Measurements from ENCODE around the gene CYP2W1. TPM values are rescaled to one million over a fixed set of nuclear protein-coding genes. Genes with fewer than 3 reads are reported as not detected.

The CYP2W1 gene
- polyA plus RNA-seq, 1 donor (not counting 4 experiments of a cell fraction or from before 2014, with no cell fraction given): 0.05 TPM

DNA sequence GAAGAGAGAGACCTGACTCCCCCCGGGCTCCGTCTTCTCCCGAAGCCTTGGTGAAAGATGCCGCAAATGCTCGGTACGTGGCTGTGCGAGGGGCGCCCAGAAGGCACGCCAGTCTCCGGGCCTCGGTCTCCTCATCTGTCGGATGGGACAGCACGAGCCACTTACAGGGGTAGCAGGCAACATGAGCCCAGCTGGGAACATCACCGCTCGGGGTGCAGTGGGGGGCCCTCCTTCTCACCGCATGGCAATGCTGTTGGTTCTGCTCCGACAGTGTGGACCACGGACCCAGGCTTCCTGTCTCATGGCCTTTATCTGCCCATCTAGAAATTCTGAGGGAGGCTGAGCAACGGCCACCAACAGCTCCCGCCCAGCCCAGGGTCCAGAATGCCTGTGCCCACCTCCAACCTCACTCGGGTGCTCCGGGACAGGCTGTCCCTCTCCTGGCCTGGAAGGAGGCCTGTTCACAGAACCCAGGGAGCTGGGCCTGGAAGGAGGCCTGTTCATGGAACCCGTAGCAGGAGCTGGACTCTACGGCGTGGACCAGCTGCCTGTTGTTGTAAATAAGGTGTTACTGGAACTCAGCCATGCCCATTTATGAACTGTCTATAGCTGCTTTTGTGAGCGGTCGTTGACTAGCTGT is 44.3 kb upstream of the CYP2W1 start:
- Histone ChIP-seq H3K27me3 (ENCODE audit: control insufficient read depth, extremely low read depth, insufficient read depth, low read length) (peaks cover 2% of the 10 kb centered on the region), H3K4me3 (ENCODE audit: control insufficient read depth in 2 of 3, extremely low read depth in 1 of 3, insufficient read depth in 2 of 3, low read depth in 1 of 3, low read length in 3 of 3) (no peak overlapping the region), H3K4me2 (ENCODE audit: control insufficient read depth, extremely low read depth, insufficient read depth, low read depth, low read length) (no peak overlapping the region), H3K36me3 (ENCODE audit: control insufficient read depth in 2 of 2, extremely low read depth in 1 of 2, insufficient read depth in 2 of 2, low read length in 2 of 2) (no peaks in the 10 kb centered on the region), H3K79me2 (ENCODE audit: control insufficient read depth, insufficient read depth, low read length) (no peaks in the 10 kb centered on the region), H3K9me1 (ENCODE audit: control insufficient read depth, extremely low read depth, insufficient read depth, low read length) (no peaks in the 10 kb centered on the region), H3K27ac (ENCODE audit: control insufficient read depth, insufficient read depth, low read length) (no peak overlapping the region), H2AFZ (ENCODE audit: control insufficient read depth, low read length) (no peak overlapping the region), H4K20me1 (ENCODE audit: control insufficient read depth, extremely low read depth, insufficient read depth, low read length) (no peaks in the 10 kb centered on the region), H3K9ac (ENCODE audit: control insufficient read depth, extremely low read depth, insufficient read depth, low read length) (no peak overlapping the region), H3K9me3 (ENCODE audit: control insufficient read depth, low read depth, low read length) (no peaks in the 10 kb centered on the region), H3K4me1 (ENCODE audit: control insufficient read depth, extremely low read depth, insufficient read depth, low read length) (no peaks in the 10 kb centered on the region)
- no peak for TF ChIP-seq EZH2 (IDR thresholded peaks at IDR 0.05; ENCODE audit: low read length)
- FAIRE-seq (no peak), DNase-seq (ENCODE audit: low read depth, low spot score) (no peak)
- dilution Hi-C loops (cut with MboI; ENCODE audit: extremely low pct_ligation_motif_present, low sequenced_read_pairs): no loop called here

- H4K20me1 ChIP-seq (ENCODE audit: control insufficient read depth, extremely low read depth, insufficient read depth, low read length): no peaks in the 10 kb centered on the region
- no peak overlapping the region for H3K4me3 ChIP-seq (ENCODE audit: control insufficient read depth in 2 of 3, extremely low read depth in 1 of 3, insufficient read depth in 2 of 3, low read depth in 1 of 3, low read length in 3 of 3)
- no peak overlapping the region for H3K4me2 ChIP-seq (ENCODE audit: control insufficient read depth, extremely low read depth, insufficient read depth, low read depth, low read length)
- dilution Hi-C loops (cut with MboI; ENCODE audit: extremely low pct_ligation_motif_present, low sequenced_read_pairs): no loop called here
- no peak for DNase-seq (ENCODE audit: low read depth, low spot score)
- peaks cover 3% of the 10 kb centered on the region for H3K4me1 ChIP-seq (ENCODE audit: control insufficient read depth, extremely low read depth, insufficient read depth, low read length)
- peaks cover 2% of the 10 kb centered on the region for H3K27me3 ChIP-seq (ENCODE audit: control insufficient read depth, extremely low read depth, insufficient read depth, low read length)
- FAIRE-seq: no peak
- no peaks in the 10 kb centered on the region for H3K36me3 ChIP-seq (ENCODE audit: control insufficient read depth in 2 of 2, extremely low read depth in 1 of 2, insufficient read depth in 2 of 2, low read length in 2 of 2)
- H3K79me2 ChIP-seq (ENCODE audit: control insufficient read depth, insufficient read depth, low read length): no peaks in the 10 kb centered on the region
- no peak overlapping the region for H2AFZ ChIP-seq (ENCODE audit: control insufficient read depth, low read length)
- TF ChIP-seq, protein P1, sequence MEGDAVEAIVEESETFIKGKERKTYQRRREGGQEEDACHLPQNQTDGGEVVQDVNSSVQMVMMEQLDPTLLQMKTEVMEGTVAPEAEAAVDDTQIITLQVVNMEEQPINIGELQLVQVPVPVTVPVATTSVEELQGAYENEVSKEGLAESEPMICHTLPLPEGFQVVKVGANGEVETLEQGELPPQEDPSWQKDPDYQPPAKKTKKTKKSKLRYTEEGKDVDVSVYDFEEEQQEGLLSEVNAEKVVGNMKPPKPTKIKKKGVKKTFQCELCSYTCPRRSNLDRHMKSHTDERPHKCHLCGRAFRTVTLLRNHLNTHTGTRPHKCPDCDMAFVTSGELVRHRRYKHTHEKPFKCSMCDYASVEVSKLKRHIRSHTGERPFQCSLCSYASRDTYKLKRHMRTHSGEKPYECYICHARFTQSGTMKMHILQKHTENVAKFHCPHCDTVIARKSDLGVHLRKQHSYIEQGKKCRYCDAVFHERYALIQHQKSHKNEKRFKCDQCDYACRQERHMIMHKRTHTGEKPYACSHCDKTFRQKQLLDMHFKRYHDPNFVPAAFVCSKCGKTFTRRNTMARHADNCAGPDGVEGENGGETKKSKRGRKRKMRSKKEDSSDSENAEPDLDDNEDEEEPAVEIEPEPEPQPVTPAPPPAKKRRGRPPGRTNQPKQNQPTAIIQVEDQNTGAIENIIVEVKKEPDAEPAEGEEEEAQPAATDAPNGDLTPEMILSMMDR (optimal IDR thresholded peaks at IDR 0.05 in 1 of 3, IDR thresholded peaks at IDR 0.05 in 1 of 3, conservative IDR thresholded peaks at IDR 0.05 in 1 of 3; ENCODE audit: extremely low read depth in 1 of 3, insufficient read depth in 2 of 3, low read length in 3 of 3): no peak
- TF ChIP-seq EZH2 (IDR thresholded peaks at IDR 0.05; ENCODE audit: low read length): no peak
- H3K27ac ChIP-seq (ENCODE audit: control insufficient read depth, insufficient read depth, low read length): no peak overlapping the region
- no peaks in the 10 kb centered on the region for H3K9me1 ChIP-seq (ENCODE audit: control insufficient read depth, extremely low read depth, insufficient read depth, low read length)
- no peak overlapping the region for H3K9ac ChIP-seq (ENCODE audit: control insufficient read depth, extremely low read depth, insufficient read depth, low read length)
- H3K9me3 ChIP-seq (ENCODE audit: control insufficient read depth, low read depth, low read length): no peaks in the 10 kb centered on the region
Measured at GRCh38 chr7:939843-940242, 43.1 kb upstream of the CYP2W1 start.
